VCaP (cell line): ENCODE data around the gene IAH1.

ENCODE experiments used
- H3K27ac ChIP-seq: fragments of 450-650 bp; 2 replicates; pipeline ENCODE4 v1.5.1; 2017
- CTCF ChIP-seq: fragments of 450-650 bp; conservative IDR thresholded peaks from 2 replicates; pipeline ENCODE4 v1.5.1; 2017; ENCODE audit warnings: mild to moderate bottlenecking, moderate library complexity

Gene IAH1

DNA sequence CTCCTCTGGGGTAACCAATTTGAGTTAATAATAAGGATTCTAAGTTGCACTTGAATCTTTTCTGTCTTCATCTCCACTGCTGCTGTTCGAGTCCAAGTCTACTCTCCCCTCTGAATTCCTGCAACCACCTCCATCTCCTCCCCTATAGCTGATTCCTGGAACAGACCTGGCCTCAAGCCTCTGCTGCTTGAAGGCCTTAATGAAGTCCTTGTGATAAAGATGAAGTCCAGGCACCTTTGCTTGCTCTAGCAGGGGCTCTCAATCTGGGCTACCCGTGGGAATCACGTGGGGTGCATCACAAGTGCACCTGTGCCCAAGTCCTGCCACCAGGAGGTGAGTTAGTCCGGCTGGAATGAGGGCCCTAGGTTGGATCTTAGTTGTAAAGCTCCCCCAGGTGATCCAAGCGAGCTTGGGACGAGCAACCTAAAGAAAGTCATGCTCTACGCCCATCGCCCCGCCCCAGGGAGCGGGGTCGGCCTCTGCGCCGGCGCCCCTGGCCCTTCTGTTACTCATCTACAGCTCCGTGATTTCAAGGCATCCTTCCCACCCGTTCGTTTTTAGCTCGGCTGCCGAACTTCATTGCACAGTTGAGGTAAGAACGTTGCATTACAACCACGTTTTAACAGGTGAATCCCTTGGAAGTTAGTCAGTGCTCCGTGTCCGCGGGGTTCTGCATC, 905 bp upstream of the IAH1 start:
- peak overlapping the region; percentile 87; the same call in 1 of the 2 replicates for H3K27ac ChIP-seq
- no peak; the same call in 1 of the 2 replicates for TF ChIP-seq CTCF

DNA sequence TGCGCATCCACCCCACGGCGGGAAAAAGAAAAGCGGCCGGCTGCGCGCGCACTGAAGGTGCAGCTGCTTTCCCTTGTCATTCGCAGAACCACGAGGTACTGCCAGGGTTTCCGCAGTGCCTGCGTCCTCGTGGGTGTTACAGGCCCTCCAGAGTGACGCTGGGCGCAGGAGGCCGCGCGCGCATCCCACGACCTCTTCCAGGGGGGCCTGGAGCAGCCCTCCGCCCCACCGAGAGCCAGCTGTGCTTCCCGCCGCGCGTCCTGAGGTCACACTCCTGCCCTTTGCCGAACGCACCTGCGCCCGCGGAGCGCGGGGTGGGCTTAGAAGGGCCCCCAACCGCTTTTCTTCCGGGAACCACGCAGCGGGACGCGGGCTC, 378 bp upstream of the IAH1 start:
- no peak for TF ChIP-seq CTCF
- peak overlapping the region; percentile 87 for H3K27ac ChIP-seq

DNA sequence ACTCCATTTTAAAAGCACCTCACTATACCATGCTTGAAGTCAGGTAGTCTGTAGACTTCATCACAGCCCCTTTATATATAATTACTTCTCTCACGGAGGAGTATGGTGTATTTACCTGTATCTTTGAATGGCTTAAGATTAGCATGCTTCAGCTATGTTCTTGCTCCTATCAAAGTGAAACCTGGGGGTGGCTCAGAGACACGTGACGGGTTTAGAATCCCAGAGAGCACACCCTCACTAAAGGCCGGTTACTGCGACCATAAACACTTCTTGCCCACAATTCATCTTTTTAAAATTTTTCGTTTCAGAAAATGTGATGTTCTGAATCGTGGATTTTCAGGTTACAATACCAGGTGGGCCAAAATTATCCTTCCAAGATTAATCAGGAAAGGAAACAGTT, 3.6 kb downstream of the IAH1 start:
- H3K27ac ChIP-seq: no peak overlapping the region

GRCh38 chr2:9478526-9478925, 4.2 kb downstream of the IAH1 start:
- no peak overlapping the region for H3K27ac ChIP-seq
- TF ChIP-seq CTCF: no peak

More for the DNA sequence above, 3.6 kb downstream of the IAH1 start:
- TF ChIP-seq CTCF: no peak

- TF ChIP-seq CTCF: no peak
- no peak overlapping the region for H3K27ac ChIP-seq
Measured at GRCh38 chr2:9480157-9480556, 5.8 kb downstream of the IAH1 start.

DNA sequence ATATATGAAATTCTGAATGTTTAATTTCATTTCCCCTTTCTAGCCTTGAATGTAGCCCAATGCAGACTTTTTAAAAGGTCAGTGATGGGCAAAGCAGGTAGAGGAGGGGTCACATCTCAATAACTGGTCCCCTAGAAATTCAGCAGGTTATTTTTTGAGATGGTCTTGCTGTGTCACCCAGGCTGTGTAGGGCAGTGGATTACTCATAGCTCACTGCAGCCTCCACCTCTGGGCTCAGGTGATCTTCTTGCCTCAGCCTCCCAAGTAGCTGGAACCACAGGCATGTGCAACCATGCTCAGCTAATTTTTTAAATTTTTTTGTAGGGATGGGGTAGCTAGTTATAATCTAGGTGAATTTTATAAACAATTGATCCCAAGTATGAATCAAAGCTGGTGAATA, 8.8 kb downstream of the IAH1 start:
- TF ChIP-seq CTCF: no peak
- no peak overlapping the region for H3K27ac ChIP-seq

DNA sequence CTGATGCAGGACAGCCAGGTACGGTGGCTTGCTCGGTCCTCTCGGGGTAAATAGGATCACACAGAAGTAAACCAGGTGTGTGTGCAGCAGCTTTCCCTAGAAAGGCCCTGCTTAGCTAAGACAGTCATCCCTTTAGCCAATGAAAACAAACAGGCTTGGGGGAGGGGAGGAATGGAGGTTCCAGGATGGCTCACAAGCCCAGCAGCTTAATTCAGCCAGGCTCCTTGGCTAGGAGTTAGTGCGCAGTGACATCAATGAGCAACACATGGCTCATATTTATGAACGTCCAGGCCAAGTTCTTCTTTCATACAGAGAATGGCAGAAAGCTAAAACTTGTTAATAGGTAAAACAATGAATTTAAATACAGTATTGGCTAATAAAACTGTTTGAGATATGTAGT, 10.2 kb downstream of the IAH1 start:
- no peak for TF ChIP-seq CTCF
- no peak overlapping the region for H3K27ac ChIP-seq
